NCI-H345 treated with DMSO at 0.1 percent for 48 hours (cell line): ENCODE results near the gene SFMBT2.
"Not testable (repeated sequence)": the region's sequence is repeated elsewhere in the genome, so short reads cannot be mapped to it uniquely, and the experiment has no call there.

ENCODE experiments used
- DNase-seq: peaks from one replicate; lab custom pipeline; 2025; ENCODE audit not compliant: unreplicated experiment; lab: John Stamatoyannopoulos, UW

Gene SFMBT2

DNA sequence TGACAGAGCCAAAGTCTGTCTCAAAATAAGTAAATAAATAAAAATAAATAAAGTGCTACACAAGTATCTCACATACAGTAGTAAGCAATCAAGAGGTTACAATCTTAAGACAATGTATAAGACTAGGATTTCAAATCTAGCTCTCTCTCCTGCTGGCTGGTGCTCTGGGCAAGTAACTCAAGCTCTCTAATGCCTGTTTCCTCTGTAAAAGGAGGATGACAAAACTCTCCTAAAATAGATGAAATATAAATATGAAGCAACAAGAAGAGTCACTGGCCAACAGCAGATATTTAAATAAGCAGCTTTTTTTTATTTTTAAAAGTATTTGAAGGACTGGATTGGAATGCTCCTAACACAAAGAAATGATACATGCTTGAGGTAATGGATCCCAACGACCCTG is 7.2 kb downstream of the SFMBT2 start:
- DNase-seq = no peak

DNA sequence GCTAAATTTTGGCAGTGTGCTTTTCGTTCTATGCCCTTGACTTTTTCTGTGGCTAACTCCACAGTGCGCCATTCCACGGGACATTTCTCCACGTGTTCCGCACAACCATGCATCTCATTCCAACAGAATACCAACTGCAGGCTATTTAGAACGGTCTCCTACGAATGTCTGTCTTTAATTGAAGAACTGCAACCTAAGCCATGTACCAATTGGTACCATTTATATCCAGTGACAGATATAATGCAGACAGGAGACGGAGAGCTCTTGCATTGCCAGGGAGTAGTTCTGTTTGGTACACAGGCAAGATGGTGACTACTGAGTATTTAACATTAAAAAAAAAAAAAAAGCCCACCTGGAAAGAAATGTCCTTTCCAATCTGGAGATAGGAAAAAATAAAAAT is 9.1 kb downstream of the SFMBT2 start:
- no peak for DNase-seq

DNA sequence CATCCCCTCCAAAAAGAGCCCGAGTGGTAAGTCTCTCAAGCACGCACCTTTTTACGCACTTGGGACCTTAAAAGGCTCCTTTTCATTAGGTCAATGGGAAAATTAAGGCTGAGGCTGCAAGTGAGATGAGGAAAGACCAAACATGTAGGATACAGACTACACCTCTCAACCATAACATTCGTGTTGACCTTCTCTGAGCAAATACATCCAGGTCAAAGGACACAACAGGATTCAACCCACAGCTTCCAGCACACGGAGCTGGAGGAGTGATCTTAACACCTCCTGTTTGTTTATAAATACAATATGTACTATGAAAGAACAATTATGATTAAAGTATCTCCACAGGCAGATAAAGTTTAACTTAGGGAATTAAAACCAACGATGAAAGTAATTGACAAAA is 9.7 kb downstream of the SFMBT2 start:
- no peak for DNase-seq

- no peak for DNase-seq
Observed at GRCh38 chr10:7400068-7400715, 10.6 kb downstream of the SFMBT2 start.

- no peak for DNase-seq
Observed at GRCh38 chr10:7399533-7399932, 11.3 kb downstream of the SFMBT2 start.

DNA sequence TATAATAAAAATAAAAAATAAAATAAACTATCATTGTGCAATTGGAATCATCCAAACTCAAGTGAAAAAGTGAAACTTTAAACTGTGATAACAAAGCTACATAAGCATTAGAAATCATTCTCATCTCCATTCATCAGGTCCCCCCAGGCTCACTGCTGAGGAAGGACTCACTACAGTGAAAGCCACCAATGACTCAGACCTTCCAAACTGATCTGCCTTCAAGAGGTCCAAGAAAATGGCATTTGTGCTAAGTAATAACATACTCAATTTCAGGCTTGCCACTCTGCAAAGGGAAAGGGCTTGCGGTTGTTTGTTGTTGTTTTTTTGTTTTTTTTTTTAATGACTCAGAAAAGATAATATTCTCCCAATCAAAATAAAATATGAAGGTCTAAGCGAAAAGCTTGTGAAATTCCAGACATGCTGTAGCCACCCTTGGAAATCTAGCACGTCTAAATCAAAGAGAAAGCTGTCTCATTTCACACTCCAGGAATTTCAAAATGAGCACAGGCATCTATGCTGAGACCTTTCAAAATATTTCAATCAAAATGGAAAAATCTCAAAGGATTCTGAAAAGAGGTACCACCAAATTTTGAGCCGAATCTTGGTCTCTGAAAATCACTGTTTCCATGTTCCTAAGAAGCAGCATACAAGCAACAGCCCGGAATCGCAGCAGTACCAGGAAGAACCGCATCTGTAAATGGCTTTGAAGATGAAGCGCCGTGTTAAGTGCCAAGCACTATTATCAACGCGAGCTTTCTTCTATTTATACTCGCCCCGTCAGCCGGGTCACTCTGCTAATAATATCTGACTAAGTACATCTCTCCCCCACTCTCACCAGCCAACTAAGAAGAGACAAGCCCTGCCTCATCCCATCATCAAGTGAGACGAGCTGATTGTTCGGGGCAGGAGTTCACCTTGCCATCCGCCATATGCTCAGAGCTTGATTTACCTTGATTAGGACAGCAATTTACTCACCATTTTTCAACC is 13.5 kb downstream of the SFMBT2 start:
- DNase-seq = no peak

- DNase-seq = not testable (repeated sequence)
Observed at GRCh38 chr10:7392301-7392700, 18.5 kb downstream of the SFMBT2 start.

GRCh38 chr10:7391748-7392147 is 19.1 kb downstream of the SFMBT2 start:
- no peak for DNase-seq

- not testable (repeated sequence) for DNase-seq
Observed at GRCh38 chr10:7390689-7391110, 20.1 kb downstream of the SFMBT2 start.

GRCh38 chr10:7389844-7390243 is 21.0 kb downstream of the SFMBT2 start:
- DNase-seq = no peak

GRCh38 chr10:7389346-7389745 is 21.5 kb downstream of the SFMBT2 start:
- DNase-seq = no peak

DNA sequence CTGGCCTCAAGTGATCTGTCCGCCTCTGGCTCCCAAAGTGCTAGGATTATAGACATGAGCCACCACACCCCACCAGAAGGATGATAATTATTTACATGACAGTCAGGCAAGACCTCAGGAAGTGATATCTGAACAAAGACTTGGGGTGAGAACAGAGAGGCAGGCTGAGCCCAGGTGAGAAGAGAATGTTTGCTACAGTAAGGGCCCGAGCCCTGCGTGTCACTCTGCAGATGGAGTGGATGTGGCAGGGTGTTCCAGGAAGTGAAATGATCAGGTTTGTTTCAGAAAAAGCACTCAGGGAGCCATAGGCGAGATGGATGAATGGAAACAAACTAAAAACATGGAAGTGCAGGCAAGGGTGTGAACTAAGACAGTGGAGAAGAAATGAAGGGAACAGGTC is 22.2 kb downstream of the SFMBT2 start:
- DNase-seq = no peak

GRCh38 chr10:7388149-7388548 is 22.7 kb downstream of the SFMBT2 start:
- DNase-seq = not testable (repeated sequence)

DNA sequence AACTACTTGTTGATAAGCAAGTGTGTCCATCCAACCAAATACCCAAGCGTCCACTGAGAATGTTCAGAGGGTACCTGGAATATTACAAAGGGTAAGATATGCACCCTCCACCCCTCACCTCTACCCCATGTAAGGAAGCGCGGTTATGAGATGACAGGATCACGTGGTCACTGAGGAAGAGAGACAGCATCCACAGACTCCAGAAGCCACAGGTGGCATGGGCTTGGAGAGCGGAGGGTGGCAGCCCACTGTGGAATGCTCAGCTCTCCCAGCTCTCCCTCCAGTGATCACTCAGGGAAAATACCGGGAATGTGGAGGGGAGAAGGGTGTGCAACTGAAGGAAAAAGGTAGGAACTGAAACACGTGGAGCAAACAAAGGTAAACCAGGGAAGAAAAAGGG is 25.7 kb downstream of the SFMBT2 start:
- no peak for DNase-seq

DNA sequence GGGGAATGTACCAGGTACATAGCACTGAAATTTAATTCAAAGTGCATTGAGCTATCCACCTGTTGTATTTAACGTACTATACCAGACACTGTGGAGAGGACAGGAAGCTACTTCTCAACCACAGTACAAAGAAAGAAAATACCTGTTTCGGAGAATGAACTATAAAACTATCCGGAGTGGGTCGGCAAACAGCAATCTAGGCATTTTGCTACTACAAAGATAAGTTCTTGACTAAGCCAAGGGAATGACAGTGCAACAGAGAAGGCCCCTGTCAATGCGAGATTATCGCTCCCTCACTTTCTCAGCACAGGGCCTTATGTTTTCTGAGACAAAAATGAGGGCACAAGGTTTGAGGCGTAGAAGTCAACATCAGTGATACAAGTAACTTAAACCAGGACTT is 27.4 kb downstream of the SFMBT2 start:
- DNase-seq = no peak

DNA sequence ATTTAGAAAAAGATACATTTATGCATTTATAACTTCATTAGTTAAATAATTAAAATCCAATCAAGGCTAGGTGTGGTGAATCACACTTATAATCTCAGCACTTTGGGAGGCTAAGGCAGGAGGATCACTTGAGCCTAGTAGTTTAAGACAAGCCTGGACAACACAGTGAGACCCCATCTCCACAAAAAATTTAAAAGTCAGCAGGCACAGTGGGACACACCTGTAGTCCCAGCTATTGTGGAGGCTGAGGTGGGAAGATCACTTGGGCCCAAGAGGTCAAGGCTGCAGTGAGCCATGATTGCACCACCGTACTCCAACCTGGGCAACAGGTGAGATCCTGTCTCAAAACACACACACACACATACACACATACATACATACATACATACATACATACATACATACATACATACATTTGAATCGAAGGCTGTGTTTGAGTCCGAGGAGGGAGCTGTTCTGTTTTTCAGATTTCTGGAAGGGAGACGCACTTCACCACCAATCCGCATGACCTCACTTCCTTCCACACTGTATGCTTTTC is 30.1 kb downstream of the SFMBT2 start:
- no peak for DNase-seq

DNA sequence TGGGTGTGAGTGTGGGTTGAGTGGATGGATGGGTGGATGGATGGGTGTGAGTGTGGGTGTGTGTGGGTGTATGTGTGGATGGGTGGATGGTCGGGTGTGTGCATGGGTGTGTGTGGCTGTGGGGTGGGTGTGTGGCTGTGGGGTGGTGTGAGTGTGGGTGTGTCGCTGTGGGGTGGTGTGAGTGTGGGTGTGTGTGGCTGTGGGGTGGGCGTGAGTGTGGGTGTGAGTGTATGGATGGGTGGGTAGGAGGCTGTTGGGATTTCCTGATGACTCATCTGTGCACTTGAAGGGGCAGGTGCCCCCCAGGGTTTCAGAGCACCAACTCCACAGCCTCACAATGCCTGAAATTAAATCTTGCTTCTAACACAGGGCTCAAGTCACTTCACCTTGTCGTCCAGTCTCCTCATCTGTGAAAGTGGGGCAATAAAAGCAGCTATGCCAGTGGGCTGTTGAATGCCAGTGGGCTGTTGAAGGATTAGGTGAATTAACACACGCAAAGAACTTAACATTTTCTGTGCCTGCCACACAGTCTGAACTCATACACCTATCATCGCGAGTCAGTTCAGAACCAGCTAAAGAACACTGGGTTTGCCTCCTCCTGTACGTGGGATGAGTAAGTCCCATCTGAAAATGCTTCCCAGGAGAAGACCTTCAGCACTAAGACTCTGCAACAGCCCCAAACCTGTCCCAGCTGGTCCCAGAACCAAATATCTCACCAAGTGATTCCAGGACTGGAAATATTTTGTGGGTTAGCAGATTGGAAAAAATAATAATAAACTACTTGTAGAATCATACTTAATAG is 32.0 kb downstream of the SFMBT2 start:
- no peak for DNase-seq

GRCh38 chr10:7377614-7378248 is 33.1 kb downstream of the SFMBT2 start:
- DNase-seq = no peak

- no peak for DNase-seq
Observed at GRCh38 chr10:7374795-7375194, 36.0 kb downstream of the SFMBT2 start.

DNA sequence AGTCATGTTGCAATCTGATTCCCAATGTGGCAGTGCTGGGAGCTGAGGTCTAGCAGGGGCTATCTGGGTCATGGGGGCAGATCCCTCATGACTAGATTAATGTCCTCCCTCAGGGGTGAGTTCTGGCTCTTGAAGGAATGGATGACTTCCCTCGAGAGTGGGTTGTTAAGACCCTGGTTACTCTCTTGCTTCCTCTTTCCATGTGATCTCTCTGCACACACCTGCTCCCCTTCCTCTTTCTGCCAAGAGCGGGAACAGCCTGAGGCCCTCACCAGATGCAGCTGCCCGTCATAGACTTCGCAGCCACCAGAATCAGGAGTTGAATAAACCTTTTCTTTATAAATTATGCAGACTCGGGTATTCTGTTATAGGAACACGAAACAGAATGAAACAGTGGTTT is 37.8 kb downstream of the SFMBT2 start:
- no peak for DNase-seq

- DNase-seq = no peak
Observed at GRCh38 chr10:7372504-7372903, 38.3 kb downstream of the SFMBT2 start.
